Psoas muscle (tissue), 8 donors: Measurements from ENCODE around the gene SLCO2A1. TPM values are rescaled to one million over a fixed set of nuclear protein-coding genes. Genes with fewer than 3 reads are reported as not detected.
A peak's percentile ranks its signal among the peaks of the same experiment; 100 is the strongest.

Source experiments
- ATAC-seq, 4 donors: fragments of 200-7000 bp; cut with Tn5 transposase; one replicate each; pipeline ENCODE4 v1.9.1; 2020; ENCODE audit warnings: moderate library complexity in 3 of 4, mild to moderate bottlenecking in 2 of 4
- DNase-seq, 2 donors: peaks; one replicate each; pipeline ENCODE4 v3.0.0-alpha.2; 2020
- H3K27ac ChIP-seq: fragments of 200-600 bp; one replicate; pipeline ENCODE4 v1.8.0; 2022
- H3K27me3 ChIP-seq, 3 donors: fragments of 200-600 bp in 1 of 3; one replicate each; pipeline versions ENCODE4 v1.6.1 to v1.8.0; 2013 to 2022; ENCODE audit warnings: low read length in 2 of 3, mild to moderate bottlenecking in 2 of 3, moderate library complexity in 1 of 3; ENCODE audit not compliant: insufficient read depth in 3 of 3
- H3K36me3 ChIP-seq, 2 donors: fragments of 200-600 bp in 1 of 2; one replicate each; pipeline versions ENCODE4 v1.6.1 to v1.8.0; 2013 to 2022; ENCODE audit warnings: low read depth in 1 of 2, mild to moderate bottlenecking in 1 of 2, moderate library complexity in 1 of 2; ENCODE audit not compliant: insufficient read depth in 1 of 2
- H3K4me1 ChIP-seq: fragments of 200-600 bp; one replicate; pipeline ENCODE4 v1.8.0; 2022
- H3K4me3 ChIP-seq: fragments of 200-600 bp; one replicate; pipeline ENCODE4 v1.8.0; 2022; ENCODE audit warnings: mild to moderate bottlenecking
- H3K9me3 ChIP-seq: fragments of 200-600 bp; one replicate; pipeline ENCODE4 v1.8.0; 2022
- WGBS, 3 donors: extraction: QIAGEN DNeasy Blood & Tissue Kit; methylation state at CpG; one replicate each; pipeline versions ENCODE4 v1.1.6 to v1.1.7; 2013; 5-methylcytosine and 5-hydroxymethylcytosine counted together
- intact Hi-C, 2 donors: fragments of 100-400 bp; cut with DNase I; formaldehyde crosslinking; loops; one replicate each; pipeline versions ENCODE4 v1.11.0 to v1.14.2; 2022
- polyA plus RNA-seq, 3 donors: library from polyadenylated mRNA; stranded (reverse); fragments of 200-250 nt; gene quantifications; one replicate each; pipeline ENCODE4 v1.2.3, GENCODE V29; 2013
- total RNA-seq, 4 donors: library from RNA; stranded (reverse); fragmentation: NEBNext Ultra II Directional in 2 of 4; extraction: Animal tissue kit (Norgen Biotek cat#: 25700) in 2 of 4; gene quantifications; one replicate each; pipeline versions ENCODE4 v1.2.1 to v1.2.4, GENCODE V29; 2021 to 2023
- TF ChIP-seq, protein P1 (sequence below): fragments of 200-600 bp; IDR thresholded peaks from one replicate; pipeline ENCODE4 v1.8.0; 2022; ENCODE audit warnings: antibody characterized with exemption
- donor health status: healthy with polysubstance abuse.
- donor health status: DM: no; HTN: no; CAD: no; lungs with moderate emphysema.
- donor health status: Bipolar disorder and iron deficiency.
- donor health status: healthy.
- donor health status: DM: yes; HTN: yes; CAD: no.
- donor health status: DM: no; HTN: no; CAD: no.
- donor health status: DM: no; HTN: no; CAD: no.
- donor health status: DM: yes; HTN: yes; CAD: no.

SLCO2A1 gene
- total and polyA plus RNA-seq, 7 donors, result 0.72 to 5.2 (median 3.7) TPM

DNA sequence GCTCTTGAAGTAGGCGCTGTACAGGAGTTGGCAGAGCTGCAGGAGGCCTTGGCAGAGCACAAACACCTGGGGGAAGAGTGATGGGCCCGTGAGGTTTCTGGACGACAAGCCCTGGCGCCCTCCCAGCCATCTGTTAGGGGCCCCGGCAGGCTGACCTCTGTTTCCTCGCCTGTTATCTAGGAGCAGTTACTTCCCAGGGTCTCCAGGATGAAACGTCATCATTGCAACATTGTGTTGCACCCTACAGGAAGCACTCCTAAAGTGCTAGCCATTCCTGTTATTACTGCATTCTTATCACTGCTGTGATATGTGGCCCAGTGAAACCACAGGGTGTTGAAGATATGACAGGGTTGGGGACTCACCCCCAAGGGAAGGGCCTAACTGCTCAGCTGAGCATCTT lies 50.2 kb downstream of the SLCO2A1 start:
- intact Hi-C loops, result no loop called here
- H3K36me3 ChIP-seq, result no peaks in the 10 kb centered on the region
- ATAC-seq (no peak), DNase-seq (no peak)
- H3K9me3 ChIP-seq, result no peaks in the 10 kb centered on the region
- H3K27ac ChIP-seq, result no peak overlapping the region
- H3K4me1 ChIP-seq, result no peaks in the 10 kb centered on the region
- WGBS, 3 donors, result 45 to 62% (median 58%) methylated on average over 7 of the region's 7 CpGs
- H3K27me3 ChIP-seq, result no peaks in the 10 kb centered on the region
- no peak overlapping the region for H3K4me3 ChIP-seq
- TF ChIP-seq, protein P1, sequence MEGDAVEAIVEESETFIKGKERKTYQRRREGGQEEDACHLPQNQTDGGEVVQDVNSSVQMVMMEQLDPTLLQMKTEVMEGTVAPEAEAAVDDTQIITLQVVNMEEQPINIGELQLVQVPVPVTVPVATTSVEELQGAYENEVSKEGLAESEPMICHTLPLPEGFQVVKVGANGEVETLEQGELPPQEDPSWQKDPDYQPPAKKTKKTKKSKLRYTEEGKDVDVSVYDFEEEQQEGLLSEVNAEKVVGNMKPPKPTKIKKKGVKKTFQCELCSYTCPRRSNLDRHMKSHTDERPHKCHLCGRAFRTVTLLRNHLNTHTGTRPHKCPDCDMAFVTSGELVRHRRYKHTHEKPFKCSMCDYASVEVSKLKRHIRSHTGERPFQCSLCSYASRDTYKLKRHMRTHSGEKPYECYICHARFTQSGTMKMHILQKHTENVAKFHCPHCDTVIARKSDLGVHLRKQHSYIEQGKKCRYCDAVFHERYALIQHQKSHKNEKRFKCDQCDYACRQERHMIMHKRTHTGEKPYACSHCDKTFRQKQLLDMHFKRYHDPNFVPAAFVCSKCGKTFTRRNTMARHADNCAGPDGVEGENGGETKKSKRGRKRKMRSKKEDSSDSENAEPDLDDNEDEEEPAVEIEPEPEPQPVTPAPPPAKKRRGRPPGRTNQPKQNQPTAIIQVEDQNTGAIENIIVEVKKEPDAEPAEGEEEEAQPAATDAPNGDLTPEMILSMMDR, result no peak

DNA sequence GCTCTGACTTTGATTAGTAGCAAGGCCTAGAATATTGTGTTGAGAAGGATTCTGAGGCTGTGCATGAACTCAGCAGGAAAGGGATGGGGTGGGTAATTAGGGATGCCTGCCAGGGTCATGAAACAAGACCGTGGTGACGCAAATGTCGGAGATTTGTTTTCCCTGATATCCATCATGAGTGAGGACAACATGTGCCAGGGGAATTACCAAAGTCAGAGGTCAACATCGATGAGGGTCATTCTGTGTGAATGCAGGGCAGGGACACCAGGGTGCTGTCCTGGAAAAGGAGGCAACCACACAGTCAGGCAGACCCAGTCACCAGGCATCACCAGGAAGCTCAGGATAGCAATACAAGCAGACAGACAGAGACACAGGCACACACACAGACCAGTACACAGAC lies 52.2 kb downstream of the SLCO2A1 start:
- Histone ChIP-seq H3K9me3 (no peaks in the 10 kb centered on the region), H3K27me3 (no peaks in the 10 kb centered on the region), H3K4me1 (no peaks in the 10 kb centered on the region), H3K36me3 (no peaks in the 10 kb centered on the region), H3K4me3 (no peak overlapping the region), H3K27ac (no peak overlapping the region)
- ATAC-seq, result no peak
- intact Hi-C loops, result no loop called here
- TF ChIP-seq, protein P1, result no peak
- no peak for DNase-seq
- WGBS, 3 donors, result 39 to 55% (median 49%) methylated on average over 4 of the region's 4 CpGs

DNA sequence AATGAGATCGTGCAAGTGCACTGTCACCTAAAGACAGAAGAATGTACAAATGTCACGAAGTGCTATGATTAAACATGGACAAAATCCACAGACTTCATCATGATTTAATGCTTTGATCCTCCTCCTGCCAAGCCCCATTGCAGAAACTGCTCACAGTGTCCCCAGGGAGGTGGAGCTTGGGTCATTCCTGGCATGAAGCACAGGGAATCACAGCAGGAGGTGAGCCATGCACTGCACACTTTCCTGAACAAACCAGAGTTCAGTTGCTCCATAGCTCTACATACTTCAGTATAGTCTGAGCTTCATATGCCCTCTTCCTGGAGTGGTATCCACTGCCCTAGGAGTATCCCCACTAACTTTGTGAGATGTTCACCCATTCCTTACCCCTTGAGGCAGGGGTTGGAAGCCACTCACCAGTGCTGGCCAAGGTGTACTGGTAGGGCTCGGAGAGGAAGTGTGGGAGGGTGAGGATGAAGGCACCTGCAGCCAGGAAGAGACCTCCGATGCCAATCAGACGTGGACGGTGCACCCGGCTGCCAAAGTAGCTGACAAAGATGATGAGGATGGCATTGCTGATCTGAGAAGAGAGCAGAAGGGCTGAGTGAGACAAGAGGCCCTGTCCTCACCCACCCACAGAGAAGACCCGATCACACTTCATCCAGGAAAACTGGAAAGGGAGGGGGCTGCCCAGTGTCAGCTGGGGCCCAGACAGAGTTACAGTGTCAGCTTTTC lies 56.3 kb downstream of the SLCO2A1 start:
- 80 to 86% (median 86%) methylated on average over 8 of the region's 8 CpGs for WGBS, 3 donors
- DNase-seq (no peak), ATAC-seq (peak in 1 of 4 donors; percentile 19)
- TF ChIP-seq, protein P1, result no peak
- intact Hi-C loops, result no loop called here
- no peaks in the 10 kb centered on the region for H3K27me3 ChIP-seq
- H3K9me3 ChIP-seq, result no peaks in the 10 kb centered on the region
- H3K36me3 ChIP-seq, result no peaks in the 10 kb centered on the region
- no peaks in the 10 kb centered on the region for H3K4me1 ChIP-seq
- no peak overlapping the region for H3K4me3 ChIP-seq
- no peak overlapping the region for H3K27ac ChIP-seq

DNA sequence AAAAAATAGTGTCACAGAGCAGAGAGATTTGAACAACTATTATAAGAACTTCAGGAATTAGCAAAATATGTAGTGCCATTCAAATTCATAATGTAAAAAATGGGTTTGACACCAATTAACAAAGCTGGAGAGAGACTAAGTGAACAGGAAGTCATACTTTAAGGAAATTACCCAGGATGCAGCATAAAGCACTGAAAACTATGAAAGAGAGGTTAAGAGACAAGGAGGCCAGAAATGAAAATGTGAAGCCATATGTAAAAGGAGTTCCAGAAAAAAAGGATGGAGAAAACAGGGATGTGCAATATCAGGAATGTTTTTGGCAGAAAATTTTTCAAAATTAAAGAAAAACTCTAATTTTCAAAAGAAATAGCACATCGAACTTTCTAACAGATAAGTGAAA lies 57.6 kb downstream of the SLCO2A1 start:
- DNase-seq, result no peak
- Histone ChIP-seq H3K4me3 (no peak overlapping the region), H3K27me3 (no peaks in the 10 kb centered on the region), H3K4me1 (no peaks in the 10 kb centered on the region), H3K9me3 (no peaks in the 10 kb centered on the region), H3K27ac (no peak overlapping the region), H3K36me3 (no peaks in the 10 kb centered on the region)
- intact Hi-C loops, result no loop called here
- WGBS, 3 donors, result 94 to 97% (median 95%) methylated on average over 1 of the region's 1 CpG
- TF ChIP-seq, protein P1, result no peak
- ATAC-seq, result no peak

DNA sequence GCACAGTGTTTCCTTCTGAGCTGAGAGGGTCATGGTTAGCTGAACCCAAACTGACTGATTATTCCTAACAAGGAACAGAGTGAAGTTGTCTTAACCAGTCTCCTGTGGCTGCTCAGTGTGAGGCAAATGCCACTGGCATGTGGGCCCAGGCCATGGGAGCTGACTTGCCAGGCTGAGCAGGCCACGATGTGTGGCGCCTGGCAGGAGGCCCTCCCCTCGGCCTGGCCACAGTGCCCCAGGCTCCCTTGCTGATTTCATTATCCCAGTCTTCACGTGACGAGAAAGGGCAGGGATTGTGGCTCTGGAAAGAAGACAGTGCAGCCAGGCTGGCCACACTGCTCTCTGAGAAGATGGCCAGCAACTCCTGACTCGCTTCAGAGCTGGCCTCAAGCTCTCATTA lies 58.8 kb downstream of the SLCO2A1 start:
- Histone ChIP-seq H3K36me3 (no peaks in the 10 kb centered on the region), H3K27ac (no peak overlapping the region), H3K27me3 (no peaks in the 10 kb centered on the region), H3K4me3 (no peak overlapping the region), H3K4me1 (no peaks in the 10 kb centered on the region), H3K9me3 (no peaks in the 10 kb centered on the region)
- no peak for DNase-seq
- TF ChIP-seq, protein P1, result no peak
- intact Hi-C loops, result no loop called here
- 50 to 82% (median 61%) methylated on average over 6 of the region's 6 CpGs for WGBS, 3 donors
- ATAC-seq, result peak in 1 of 4 donors; percentile 26
